ENCODE data around the gene HTRA2.

Gene HTRA2

GRCh38 chr2:74489906-74490305 lies 39.8 kb upstream of the HTRA2 start:
- H3K9me3 ChIP-seq (ENCODE audit: insufficient read depth, low read length), result no peaks in the 10 kb centered on the region
- no peak overlapping the region for H3K9ac ChIP-seq (ENCODE audit: low read length)
- H3K27me3 ChIP-seq (ENCODE audit: low read length), result no peaks in the 10 kb centered on the region
- H3F3A ChIP-seq (ENCODE audit: insufficient read depth), result no peaks in the 10 kb centered on the region
- no peak overlapping the region for H3K4me2 ChIP-seq (ENCODE audit: low read depth, low read length, poor library complexity, severe bottlenecking)
- TF ChIP-seq EZH2phosphoT487 (conservative IDR thresholded peaks at IDR 0.05; ENCODE audit: low read length), result no peak
- no peak for TF ChIP-seq CTCF (IDR thresholded peaks at IDR 0.05; ENCODE audit: insufficient read depth, low read length, poor library complexity, severe bottlenecking)
- no peak overlapping the region for H3K4me3 ChIP-seq (ENCODE audit: insufficient read depth, low read length, poor library complexity, severe bottlenecking)
- H2AFZ ChIP-seq (ENCODE audit: low read depth, low read length, severe bottlenecking), result no peak overlapping the region
- H4K20me1 ChIP-seq (ENCODE audit: low read depth, low read length), result no peaks in the 10 kb centered on the region
- no peaks in the 10 kb centered on the region for H3K79me2 ChIP-seq (ENCODE audit: insufficient read depth, low read length)
- no peaks in the 10 kb centered on the region for H3K9me2 ChIP-seq (replicated peaks; ENCODE audit: insufficient read depth, low read length)
- H3K36me3 ChIP-seq (ENCODE audit: low read length), result no peaks in the 10 kb centered on the region
- H3K27ac ChIP-seq (ENCODE audit: low read depth, low read length), result no peak overlapping the region

GRCh38 chr2:74491648-74492544 lies 37.8 kb upstream of the HTRA2 start:
- no peak overlapping the region for H3K27ac ChIP-seq (ENCODE audit: low read depth, low read length)
- H2AFZ ChIP-seq (ENCODE audit: low read depth, low read length, severe bottlenecking), result no peak overlapping the region
- no peaks in the 10 kb centered on the region for H3K79me2 ChIP-seq (ENCODE audit: insufficient read depth, low read length)
- no peaks in the 10 kb centered on the region for H3K9me2 ChIP-seq (replicated peaks; ENCODE audit: insufficient read depth, low read length)
- no peak for TF ChIP-seq EZH2phosphoT487 (conservative IDR thresholded peaks at IDR 0.05; ENCODE audit: low read length)
- no peak for TF ChIP-seq CTCF (IDR thresholded peaks at IDR 0.05; ENCODE audit: insufficient read depth, low read length, poor library complexity, severe bottlenecking)
- H3K9ac ChIP-seq (ENCODE audit: low read length), result no peak overlapping the region
- no peaks in the 10 kb centered on the region for H3K36me3 ChIP-seq (ENCODE audit: low read length)
- no peaks in the 10 kb centered on the region for H3F3A ChIP-seq (ENCODE audit: insufficient read depth)
- no peak overlapping the region for H3K4me2 ChIP-seq (ENCODE audit: low read depth, low read length, poor library complexity, severe bottlenecking)
- H3K27me3 ChIP-seq (ENCODE audit: low read length), result no peaks in the 10 kb centered on the region
- H4K20me1 ChIP-seq (ENCODE audit: low read depth, low read length), result no peaks in the 10 kb centered on the region
- no peaks in the 10 kb centered on the region for H3K9me3 ChIP-seq (ENCODE audit: insufficient read depth, low read length)
- H3K4me3 ChIP-seq (ENCODE audit: insufficient read depth, low read length, poor library complexity, severe bottlenecking), result no peak overlapping the region

GRCh38 chr2:74493546-74493945 lies 36.2 kb upstream of the HTRA2 start:
- Histone ChIP-seq H3K27me3 (ENCODE audit: low read length) (no peaks in the 10 kb centered on the region), H4K20me1 (ENCODE audit: low read depth, low read length) (no peaks in the 10 kb centered on the region), H3K9me3 (ENCODE audit: insufficient read depth, low read length) (no peaks in the 10 kb centered on the region), H2AFZ (ENCODE audit: low read depth, low read length, severe bottlenecking) (no peak overlapping the region), H3K36me3 (ENCODE audit: low read length) (no peaks in the 10 kb centered on the region), H3K9me2 (replicated peaks; ENCODE audit: insufficient read depth, low read length) (no peaks in the 10 kb centered on the region), H3F3A (ENCODE audit: insufficient read depth) (no peaks in the 10 kb centered on the region), H3K79me2 (ENCODE audit: insufficient read depth, low read length) (no peaks in the 10 kb centered on the region), H3K4me2 (ENCODE audit: low read depth, low read length, poor library complexity, severe bottlenecking) (no peak overlapping the region), H3K9ac (ENCODE audit: low read length) (no peak overlapping the region), H3K4me3 (ENCODE audit: insufficient read depth, low read length, poor library complexity, severe bottlenecking) (no peak overlapping the region), H3K27ac (ENCODE audit: low read depth, low read length) (no peak overlapping the region)
- TF ChIP-seq CTCF (IDR thresholded peaks at IDR 0.05; ENCODE audit: insufficient read depth, low read length, poor library complexity, severe bottlenecking), result no peak
